GM18507 (cell line): ENCODE results near the gene FFAR2.
"Not testable (repeated sequence)": the region's sequence is repeated elsewhere in the genome, so short reads cannot be mapped to it uniquely, and the experiment has no call there.

Experiments
- DNase-seq: peaks from one replicate; pipeline ENCODE4 v3.0.0; 2011; ENCODE audit warnings: low read depth; ENCODE audit not compliant: insufficient read length; ENCODE audit errors: extremely low spot score
- FAIRE-seq: peaks from 2 replicates; lab custom pipeline; 2011; peaks lifted over from hg19 to GRCh38; lab: Jason Lieb, UNC

FFAR2 gene

GRCh38 chr19:35474594-35474993 is 26.5 kb downstream of the FFAR2 start:
- not testable (repeated sequence) for FAIRE-seq

GRCh38 chr19:35476149-35476548 is 28.1 kb downstream of the FFAR2 start:
- DNase-seq (no peak), FAIRE-seq (peak; percentile 15)

More at GRCh38 chr19:35474594-35474993, 26.5 kb downstream of the FFAR2 start:
- not testable (repeated sequence) for DNase-seq

- DNase-seq (no peak), FAIRE-seq (no peak)
Observed at GRCh38 chr19:35478794-35479677, 31.0 kb downstream of the FFAR2 start.

GRCh38 chr19:35483089-35483488 is 35.0 kb downstream of the FFAR2 start:
- DNase-seq (no peak), FAIRE-seq (no peak)

GRCh38 chr19:35484252-35485036 is 36.4 kb downstream of the FFAR2 start:
- peak; percentile 77 for DNase-seq
- peak; percentile 99 for FAIRE-seq

GRCh38 chr19:35486268-35486708 is 38.2 kb downstream of the FFAR2 start:
- FAIRE-seq, result no peak
- DNase-seq, result no peak

GRCh38 chr19:35487656-35488182 is 39.7 kb downstream of the FFAR2 start:
- DNase-seq (no peak), FAIRE-seq (no peak)

GRCh38 chr19:35488677-35489076 is 40.6 kb downstream of the FFAR2 start:
- DNase-seq (no peak), FAIRE-seq (no peak)

- DNase-seq, result no peak
- no peak for FAIRE-seq
Observed at GRCh38 chr19:35490364-35490763, 42.3 kb downstream of the FFAR2 start, which contains the start of gene KRTDAP. Gene KRTDAP (minus strand): TSS chr19:35490464. CDS start chr19:35490442, 22 bp downstream.

GRCh38 chr19:35491836-35492360 is 43.8 kb downstream of the FFAR2 start:
- no peak for FAIRE-seq
- no peak for DNase-seq

- no peak for DNase-seq
- FAIRE-seq, result no peak
Observed at GRCh38 chr19:35493971-35494370, 45.9 kb downstream of the FFAR2 start.

GRCh38 chr19:35495107-35496064 is 47.3 kb downstream of the FFAR2 start:
- peak; percentile 87 for DNase-seq
- FAIRE-seq, result peak; percentile 95

GRCh38 chr19:35497406-35497805 is 49.3 kb downstream of the FFAR2 start:
- no peak for DNase-seq

GRCh38 chr19:35498220-35498619 is 50.2 kb downstream of the FFAR2 start:
- DNase-seq (no peak), FAIRE-seq (no peak)

More at GRCh38 chr19:35497406-35497805, 49.3 kb downstream of the FFAR2 start:
- FAIRE-seq, result no peak

GRCh38 chr19:35498984-35499527 is 51.0 kb downstream of the FFAR2 start:
- DNase-seq, result no peak
- no peak for FAIRE-seq

- FAIRE-seq, result no peak
- no peak for DNase-seq
Observed at GRCh38 chr19:35500611-35501010, 52.6 kb downstream of the FFAR2 start.
